Measurements from ENCODE around the gene EFCAB8.

EFCAB8 gene

DNA sequence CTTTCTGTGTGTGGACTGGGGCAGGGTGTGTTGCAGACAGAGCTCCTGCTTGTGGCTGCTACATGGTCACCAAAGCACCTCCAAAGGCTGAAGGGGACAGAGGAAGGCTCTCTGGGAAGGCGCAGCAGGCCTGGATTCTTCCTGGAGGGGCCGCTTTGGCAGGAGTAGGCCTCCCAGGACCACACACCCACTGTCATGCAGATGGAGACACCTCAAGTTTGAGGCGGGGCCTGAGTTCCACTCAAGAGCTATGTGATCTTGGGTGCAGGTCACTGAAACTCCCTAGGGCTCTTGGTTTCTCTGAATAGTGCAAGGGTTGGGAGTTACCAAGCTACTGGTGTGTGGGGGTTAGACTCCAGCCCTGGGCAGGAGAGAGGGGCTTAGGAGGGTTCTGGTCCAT, 27.9 kb downstream of the EFCAB8 start:
- H2AFZ ChIP-seq (ENCODE audit: low read length, unreplicated experiment) = no peak overlapping the region
- H3K27me3 ChIP-seq (ENCODE audit: insufficient read depth, low read length) = no peaks in the 10 kb centered on the region; the same call in 1 of the 2 replicates
- no peak overlapping the region for H3K4me3 ChIP-seq (ENCODE audit: low read depth, low read length)
- H3K4me1 ChIP-seq (ENCODE audit: control insufficient read depth, insufficient read depth, low read length, unreplicated experiment) = no peaks in the 10 kb centered on the region
- no peaks in the 10 kb centered on the region for H3K79me2 ChIP-seq (ENCODE audit: control insufficient read depth, insufficient read depth, low read length, unreplicated experiment)
- no peak overlapping the region for H3K27ac ChIP-seq (ENCODE audit: low read depth, low read length)
- H3K36me3 ChIP-seq (ENCODE audit: insufficient read depth, low read length) = no peaks in the 10 kb centered on the region

DNA sequence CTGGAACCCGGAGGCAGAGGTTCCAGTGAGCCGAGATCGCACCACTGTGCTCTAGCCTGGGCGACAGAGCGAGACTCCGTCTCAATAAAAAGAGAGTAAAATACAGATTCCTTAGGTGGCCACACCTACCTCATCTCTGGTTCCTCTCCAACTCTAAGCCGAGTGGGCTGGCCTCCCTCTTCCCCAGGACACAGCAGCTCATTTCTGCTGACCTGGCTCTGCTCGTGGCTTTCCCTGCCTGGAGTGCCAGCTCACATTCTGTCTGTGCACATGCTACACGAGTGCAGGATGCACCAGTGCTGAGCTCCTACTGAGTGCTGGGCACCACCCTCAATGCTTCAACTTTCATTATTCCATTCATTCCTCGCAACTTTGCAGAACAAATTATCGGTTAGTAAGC, 28.8 kb downstream of the EFCAB8 start:
- Histone ChIP-seq H3K36me3 (ENCODE audit: insufficient read depth, low read length) (no peaks in the 10 kb centered on the region), H2AFZ (ENCODE audit: low read length, unreplicated experiment) (no peak overlapping the region), H3K79me2 (ENCODE audit: control insufficient read depth, insufficient read depth, low read length, unreplicated experiment) (no peaks in the 10 kb centered on the region), H3K27ac (ENCODE audit: low read depth, low read length) (no peak overlapping the region), H3K4me3 (ENCODE audit: low read depth, low read length) (no peak overlapping the region), H3K27me3 (ENCODE audit: insufficient read depth, low read length) (no peaks in the 10 kb centered on the region; the same call in 1 of the 2 replicates), H3K4me1 (ENCODE audit: control insufficient read depth, insufficient read depth, low read length, unreplicated experiment) (no peaks in the 10 kb centered on the region)

DNA sequence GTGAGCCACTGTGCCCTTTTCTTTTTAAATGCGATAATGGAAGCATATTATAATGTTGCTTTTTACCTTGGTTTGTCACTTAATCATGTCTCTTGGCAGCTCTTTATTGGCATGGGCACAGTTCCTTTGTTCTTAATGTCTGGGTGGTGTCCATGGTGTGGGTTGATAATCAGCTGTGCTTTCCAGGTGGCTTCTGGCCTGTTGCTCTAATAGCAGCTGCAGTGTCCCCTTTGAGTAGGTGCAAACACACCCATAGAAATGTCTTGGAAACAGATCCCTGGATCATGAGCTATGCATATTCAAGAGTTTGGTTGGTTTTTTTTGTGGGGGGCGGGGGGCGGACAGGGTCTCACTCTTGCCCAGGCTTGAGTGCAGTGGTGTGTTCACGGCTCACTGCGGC, 29.9 kb downstream of the EFCAB8 start:
- H3K36me3 ChIP-seq (ENCODE audit: insufficient read depth, low read length) = no peaks in the 10 kb centered on the region
- H3K79me2 ChIP-seq (ENCODE audit: control insufficient read depth, insufficient read depth, low read length, unreplicated experiment) = no peaks in the 10 kb centered on the region
- no peaks in the 10 kb centered on the region for H3K4me1 ChIP-seq (ENCODE audit: control insufficient read depth, insufficient read depth, low read length, unreplicated experiment)
- H3K27me3 ChIP-seq (ENCODE audit: insufficient read depth, low read length) = no peaks in the 10 kb centered on the region; the same call in 1 of the 2 replicates
- no peak overlapping the region for H3K4me3 ChIP-seq (ENCODE audit: low read depth, low read length)
- H3K27ac ChIP-seq (ENCODE audit: low read depth, low read length) = no peak overlapping the region
- no peak overlapping the region for H2AFZ ChIP-seq (ENCODE audit: low read length, unreplicated experiment)

DNA sequence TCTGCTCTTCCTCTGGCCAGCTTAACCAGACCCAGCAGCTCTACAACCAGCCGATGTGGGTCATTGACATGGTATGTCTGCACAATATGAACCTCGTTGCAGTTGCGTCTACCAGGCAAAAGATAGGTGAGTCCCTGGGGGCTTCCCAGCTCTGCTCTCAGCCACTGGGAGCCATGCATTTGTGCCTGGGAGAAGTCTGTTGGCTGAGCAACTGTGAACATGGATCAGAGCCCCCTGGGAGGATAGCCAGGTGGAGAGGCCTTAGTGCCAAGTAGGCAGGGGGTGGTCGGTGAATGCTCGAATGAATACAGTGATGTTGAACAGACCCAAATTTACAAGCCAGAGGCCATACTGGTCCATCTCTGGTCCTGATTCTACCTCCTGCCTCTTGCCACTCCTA, 30.6 kb downstream of the EFCAB8 start:
- H3K27me3 ChIP-seq (ENCODE audit: insufficient read depth, low read length) = no peaks in the 10 kb centered on the region; the same call in 1 of the 2 replicates
- no peaks in the 10 kb centered on the region for H3K79me2 ChIP-seq (ENCODE audit: control insufficient read depth, insufficient read depth, low read length, unreplicated experiment)
- H3K4me1 ChIP-seq (ENCODE audit: control insufficient read depth, insufficient read depth, low read length, unreplicated experiment) = no peaks in the 10 kb centered on the region
- H3K4me3 ChIP-seq (ENCODE audit: low read depth, low read length) = no peak overlapping the region
- H3K27ac ChIP-seq (ENCODE audit: low read depth, low read length) = no peak overlapping the region
- no peaks in the 10 kb centered on the region for H3K36me3 ChIP-seq (ENCODE audit: insufficient read depth, low read length)
- no peak overlapping the region for H2AFZ ChIP-seq (ENCODE audit: low read length, unreplicated experiment)

DNA sequence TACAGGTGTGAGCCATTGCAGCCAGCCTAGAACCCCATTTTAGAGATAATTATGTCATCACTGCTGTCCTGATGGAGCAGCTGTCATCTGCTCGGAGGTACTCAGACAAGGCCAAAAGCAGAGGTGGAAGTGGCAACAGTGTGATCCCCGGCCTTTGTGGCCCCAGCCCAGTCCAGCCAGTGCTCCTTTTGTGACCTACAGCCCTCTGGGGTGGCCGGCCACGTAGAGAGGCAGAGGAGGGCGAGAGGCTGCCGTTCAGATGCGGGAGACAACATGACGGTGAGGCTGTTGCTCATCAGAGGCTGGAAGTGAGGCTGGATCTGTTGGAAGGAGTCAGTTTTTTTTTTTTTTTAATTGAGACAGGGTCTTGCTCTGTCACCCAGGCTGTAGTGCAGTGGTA, 32.8 kb downstream of the EFCAB8 start:
- Histone ChIP-seq H3K27me3 (ENCODE audit: insufficient read depth, low read length) (no peaks in the 10 kb centered on the region; the same call in 1 of the 2 replicates), H3K4me3 (ENCODE audit: low read depth, low read length) (no peak overlapping the region), H3K79me2 (ENCODE audit: control insufficient read depth, insufficient read depth, low read length, unreplicated experiment) (no peaks in the 10 kb centered on the region), H3K27ac (ENCODE audit: low read depth, low read length) (no peak overlapping the region), H3K36me3 (ENCODE audit: insufficient read depth, low read length) (no peaks in the 10 kb centered on the region), H3K4me1 (ENCODE audit: control insufficient read depth, insufficient read depth, low read length, unreplicated experiment) (no peaks in the 10 kb centered on the region), H2AFZ (ENCODE audit: low read length, unreplicated experiment) (no peak overlapping the region)

DNA sequence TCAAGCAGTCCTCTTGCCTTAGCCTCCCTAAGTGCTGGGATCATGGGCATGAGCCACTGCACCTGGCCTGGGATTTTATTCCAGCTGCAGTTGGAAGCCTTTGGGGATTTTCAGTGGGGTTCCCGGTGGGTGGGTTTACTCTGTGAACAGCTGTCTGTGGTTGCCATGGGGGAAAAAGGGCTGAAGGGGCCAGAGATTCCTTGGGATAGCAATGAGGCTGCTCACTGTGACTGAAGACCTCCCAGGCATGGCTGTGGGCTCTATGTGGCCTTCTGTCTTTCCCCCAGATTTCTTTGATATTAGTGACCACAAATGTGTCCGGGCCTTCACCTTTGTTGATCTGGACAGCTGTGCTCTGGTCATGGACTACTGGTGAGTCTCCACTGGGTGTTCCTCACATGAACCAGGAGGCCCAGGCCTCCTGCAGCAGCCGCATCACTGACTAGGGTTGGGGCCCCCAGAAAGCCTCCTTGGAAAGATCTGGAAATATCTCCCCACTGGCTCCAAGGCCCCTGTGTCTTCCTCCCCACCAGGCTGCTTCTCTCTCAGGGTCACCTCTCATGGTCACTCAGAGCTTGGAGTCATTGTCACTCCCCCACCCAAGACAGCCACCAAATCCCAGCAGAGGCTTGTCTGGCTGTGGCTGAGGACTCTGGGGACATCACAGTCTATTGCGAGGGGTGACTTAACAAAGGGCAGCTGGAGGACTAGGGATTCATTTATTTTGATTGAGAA, 33.4 kb downstream of the EFCAB8 start:
- Histone ChIP-seq H3K27me3 (ENCODE audit: insufficient read depth, low read length) (no peaks in the 10 kb centered on the region), H3K27ac (ENCODE audit: low read depth, low read length) (no peak overlapping the region), H3K4me3 (ENCODE audit: low read depth, low read length) (no peak overlapping the region), H3K79me2 (ENCODE audit: control insufficient read depth, insufficient read depth, low read length, unreplicated experiment) (no peaks in the 10 kb centered on the region), H2AFZ (ENCODE audit: low read length, unreplicated experiment) (no peak overlapping the region), H3K4me1 (ENCODE audit: control insufficient read depth, insufficient read depth, low read length, unreplicated experiment) (no peaks in the 10 kb centered on the region), H3K36me3 (ENCODE audit: insufficient read depth, low read length) (no peaks in the 10 kb centered on the region)

DNA sequence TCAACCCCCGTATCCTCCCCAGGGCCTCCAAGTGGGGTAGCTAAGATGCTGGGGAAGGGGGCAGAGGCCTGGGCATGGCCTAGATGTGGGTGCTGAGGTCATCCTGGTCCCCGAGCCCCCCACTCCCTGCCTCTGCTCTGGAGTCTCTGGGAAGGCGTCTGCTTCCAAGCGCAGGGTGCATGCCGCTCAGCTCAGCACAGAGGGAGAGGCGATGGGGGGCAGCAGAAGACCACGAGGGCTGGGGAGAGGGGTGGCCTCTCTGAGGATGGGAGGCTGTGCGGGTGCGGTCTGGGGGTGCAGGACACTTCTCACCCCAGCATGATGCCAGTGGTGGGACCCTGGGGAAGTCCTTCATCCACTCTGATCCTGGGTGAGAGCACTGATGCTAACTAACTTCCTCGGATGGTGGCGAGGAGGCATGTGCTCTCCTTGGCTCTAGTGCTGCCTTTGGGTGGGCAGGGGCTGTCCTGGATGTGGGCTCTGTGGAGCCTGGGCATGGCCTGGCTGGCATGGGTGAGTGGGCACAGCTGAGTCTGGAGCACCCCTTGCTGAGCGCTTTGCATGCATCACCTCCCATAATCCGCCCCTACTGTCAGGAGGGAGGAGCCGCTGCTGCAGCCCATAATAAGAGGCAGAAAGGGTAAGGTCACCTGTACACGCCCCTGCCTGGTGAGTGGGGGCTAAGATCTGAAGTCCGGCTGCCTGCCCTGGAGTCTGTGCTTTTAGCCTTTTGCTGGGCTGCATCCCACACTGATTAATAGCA, 34.7 kb downstream of the EFCAB8 start:
- H3K79me2 ChIP-seq (ENCODE audit: control insufficient read depth, insufficient read depth, low read length, unreplicated experiment) = no peaks in the 10 kb centered on the region
- H3K36me3 ChIP-seq (ENCODE audit: insufficient read depth, low read length) = no peaks in the 10 kb centered on the region
- no peaks in the 10 kb centered on the region for H3K27me3 ChIP-seq (ENCODE audit: insufficient read depth, low read length)
- H3K4me3 ChIP-seq (ENCODE audit: low read depth, low read length) = no peak overlapping the region
- H3K4me1 ChIP-seq (ENCODE audit: control insufficient read depth, insufficient read depth, low read length, unreplicated experiment) = no peaks in the 10 kb centered on the region
- no peak overlapping the region for H3K27ac ChIP-seq (ENCODE audit: low read depth, low read length)
- H2AFZ ChIP-seq (ENCODE audit: low read length, unreplicated experiment) = no peak overlapping the region

DNA sequence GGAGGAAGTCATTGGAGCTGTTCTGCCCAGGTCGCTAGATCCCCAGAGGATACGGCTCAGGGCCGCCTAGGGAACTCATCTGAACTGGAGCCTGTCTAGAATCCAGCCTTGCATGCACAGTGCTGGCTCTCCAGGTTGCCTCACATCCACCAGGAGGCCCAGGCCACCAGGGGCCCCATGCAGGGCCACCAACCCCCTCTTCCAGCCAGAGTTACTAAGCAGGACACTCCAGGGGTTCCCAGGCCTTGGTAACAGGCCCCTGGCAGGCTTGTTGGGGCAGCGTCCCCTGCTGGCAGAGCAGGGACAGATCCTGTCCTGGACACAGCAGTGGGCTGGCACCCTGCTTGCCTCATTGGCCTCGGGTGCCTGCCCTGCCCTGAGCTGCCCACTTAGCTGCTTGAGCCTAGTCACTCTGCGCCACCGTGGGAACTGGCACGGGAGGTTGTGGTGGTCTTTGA, 35.3 kb downstream of the EFCAB8 start:
- Histone ChIP-seq H3K27ac (ENCODE audit: low read depth, low read length) (no peak overlapping the region), H3K4me3 (ENCODE audit: low read depth, low read length) (no peak overlapping the region), H3K4me1 (ENCODE audit: control insufficient read depth, insufficient read depth, low read length, unreplicated experiment) (no peaks in the 10 kb centered on the region), H3K36me3 (ENCODE audit: insufficient read depth, low read length) (no peaks in the 10 kb centered on the region), H3K27me3 (ENCODE audit: insufficient read depth, low read length) (no peaks in the 10 kb centered on the region), H3K79me2 (ENCODE audit: control insufficient read depth, insufficient read depth, low read length, unreplicated experiment) (no peaks in the 10 kb centered on the region), H2AFZ (ENCODE audit: low read length, unreplicated experiment) (no peak overlapping the region)

DNA sequence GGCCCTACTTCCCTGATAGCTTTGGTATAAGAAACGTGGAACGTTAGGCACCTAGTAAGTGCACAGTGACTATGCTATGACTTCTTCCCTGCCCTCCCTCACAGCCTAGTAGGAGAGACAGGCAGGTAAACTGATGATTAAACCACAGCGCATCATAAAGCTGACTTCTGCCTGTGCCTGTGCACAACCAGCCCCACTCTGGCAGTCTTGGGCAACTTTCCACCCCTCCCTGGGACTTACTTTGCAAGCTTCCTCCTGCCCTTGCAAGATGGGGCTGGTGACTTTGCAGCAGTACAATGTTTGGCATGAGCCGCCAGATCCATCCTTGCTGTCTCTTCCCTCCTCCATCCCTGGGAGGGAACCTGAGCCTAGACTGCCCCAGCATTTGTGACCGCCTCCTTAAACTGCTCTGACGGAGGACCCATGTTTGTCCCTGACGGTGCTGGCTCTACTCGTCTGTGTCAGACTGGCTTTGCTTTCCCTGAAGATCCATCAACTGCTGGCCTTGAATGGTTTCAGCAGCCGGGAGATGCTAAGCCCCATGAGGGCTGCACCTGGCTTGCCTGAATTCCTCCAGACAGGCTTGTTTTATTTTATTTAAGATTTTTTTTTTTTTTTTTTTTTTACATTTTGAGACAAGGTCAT, 36.1 kb downstream of the EFCAB8 start:
- no peaks in the 10 kb centered on the region for H3K27me3 ChIP-seq (ENCODE audit: insufficient read depth, low read length)

DNA sequence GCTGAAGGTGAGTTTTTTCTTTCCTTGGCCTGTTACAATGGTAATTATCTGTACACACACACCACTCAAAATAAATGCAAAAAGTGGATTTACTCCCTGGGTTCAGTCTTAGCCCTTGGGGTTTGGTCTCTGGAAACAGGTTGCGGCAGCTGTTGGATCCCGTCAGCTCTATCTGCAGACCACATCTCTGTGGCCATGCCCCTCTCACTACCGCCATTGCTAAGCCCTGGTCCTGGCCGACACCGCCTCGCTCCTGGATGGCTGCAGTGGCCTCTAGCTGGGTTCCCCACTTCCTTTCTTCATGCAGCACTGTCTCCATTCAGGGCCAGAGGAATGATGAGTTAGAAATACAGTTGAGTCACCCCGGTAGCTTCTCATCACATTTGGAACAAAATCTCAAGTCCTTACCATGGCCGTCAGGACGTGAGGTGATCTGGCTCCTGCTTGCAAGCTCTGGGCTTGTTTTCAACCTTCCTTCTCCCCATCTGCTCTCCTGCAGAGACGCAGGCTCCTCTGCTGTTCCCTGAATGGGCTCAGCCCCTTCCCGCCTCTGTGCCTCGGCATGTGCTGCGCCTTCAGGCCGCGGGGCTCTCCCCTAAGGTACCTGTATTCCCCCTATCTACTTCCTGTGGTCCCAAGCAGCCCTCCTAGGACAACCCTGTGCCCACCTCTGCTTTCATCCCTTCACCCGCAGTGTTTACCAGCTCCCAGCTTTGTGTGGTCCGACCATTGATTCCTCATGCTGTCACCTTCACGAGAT, 38.0 kb downstream of the EFCAB8 start:
- H3K27ac ChIP-seq (ENCODE audit: low read depth, low read length) = no peak overlapping the region
- no peaks in the 10 kb centered on the region for H3K4me1 ChIP-seq (ENCODE audit: control insufficient read depth, insufficient read depth, low read length, unreplicated experiment)
- H2AFZ ChIP-seq (ENCODE audit: low read length, unreplicated experiment) = no peak overlapping the region
- no peaks in the 10 kb centered on the region for H3K79me2 ChIP-seq (ENCODE audit: control insufficient read depth, insufficient read depth, low read length, unreplicated experiment)
- H3K27me3 ChIP-seq (ENCODE audit: insufficient read depth, low read length) = no peaks in the 10 kb centered on the region
- H3K4me3 ChIP-seq (ENCODE audit: low read depth, low read length) = no peak overlapping the region
- no peaks in the 10 kb centered on the region for H3K36me3 ChIP-seq (ENCODE audit: insufficient read depth, low read length)

More for the DNA sequence above, 36.1 kb downstream of the EFCAB8 start:
- H3K79me2 ChIP-seq (ENCODE audit: control insufficient read depth, insufficient read depth, low read length, unreplicated experiment) = no peaks in the 10 kb centered on the region
- H3K27ac ChIP-seq (ENCODE audit: low read depth, low read length) = no peak overlapping the region
- no peaks in the 10 kb centered on the region for H3K4me1 ChIP-seq (ENCODE audit: control insufficient read depth, insufficient read depth, low read length, unreplicated experiment)
- H3K36me3 ChIP-seq (ENCODE audit: insufficient read depth, low read length) = no peaks in the 10 kb centered on the region
- no peak overlapping the region for H3K4me3 ChIP-seq (ENCODE audit: low read depth, low read length)
- no peak overlapping the region for H2AFZ ChIP-seq (ENCODE audit: low read length, unreplicated experiment)

Data from ACC112 (cell line).